GM19043 (cell line): ENCODE results near the gene DOCK1.
"Not testable (repeated sequence)": the region's sequence is repeated elsewhere in the genome, so short reads cannot be mapped to it uniquely, and the experiment has no call there.

ENCODE experiments used
- ATAC-seq: cut with Tn5 transposase; IDR thresholded peaks from one replicate; pipeline ENCODE4 v1.9.1; 2021; ENCODE audit warnings: low read depth; ENCODE audit not compliant: unreplicated experiment

The DOCK1 gene

GRCh38 chr10:127298381-127298780, 393.2 kb downstream of the DOCK1 start:
- no peak for ATAC-seq

- ATAC-seq: not testable (repeated sequence)
Measured at GRCh38 chr10:127299192-127299591, 394.0 kb downstream of the DOCK1 start.

GRCh38 chr10:127299956-127300689, 394.9 kb downstream of the DOCK1 start:
- ATAC-seq: no peak

- ATAC-seq: no peak
Measured at GRCh38 chr10:127300868-127301321, 395.7 kb downstream of the DOCK1 start.

GRCh38 chr10:127302343-127302742, 397.1 kb downstream of the DOCK1 start:
- ATAC-seq: no peak

GRCh38 chr10:127303105-127303504, 397.9 kb downstream of the DOCK1 start:
- ATAC-seq: no peak

- ATAC-seq: no peak
Measured at GRCh38 chr10:127303746-127304145, 398.5 kb downstream of the DOCK1 start.

- no peak for ATAC-seq
Measured at GRCh38 chr10:127306479-127306878, 401.3 kb downstream of the DOCK1 start.

GRCh38 chr10:127307338-127307737, 402.1 kb downstream of the DOCK1 start:
- ATAC-seq: no peak

- no peak for ATAC-seq
Measured at GRCh38 chr10:127308031-127308430, 402.8 kb downstream of the DOCK1 start.

GRCh38 chr10:127309619-127310018, 404.4 kb downstream of the DOCK1 start:
- not testable (repeated sequence) for ATAC-seq

GRCh38 chr10:127310430-127310829, 405.2 kb downstream of the DOCK1 start:
- no peak for ATAC-seq

- no peak for ATAC-seq
Measured at GRCh38 chr10:127310923-127311322, 405.7 kb downstream of the DOCK1 start.

GRCh38 chr10:127313996-127314700, 408.9 kb downstream of the DOCK1 start:
- no peak for ATAC-seq

GRCh38 chr10:127314797-127315196, 409.6 kb downstream of the DOCK1 start:
- no peak for ATAC-seq

- no peak for ATAC-seq
Measured at GRCh38 chr10:127315888-127316287, 410.7 kb downstream of the DOCK1 start.

- no peak for ATAC-seq
Measured at GRCh38 chr10:127318396-127318795, 413.2 kb downstream of the DOCK1 start.

GRCh38 chr10:127319271-127319670, 414.0 kb downstream of the DOCK1 start:
- ATAC-seq: no peak

GRCh38 chr10:127319691-127320090, 414.5 kb downstream of the DOCK1 start:
- no peak for ATAC-seq

- no peak for ATAC-seq
Measured at GRCh38 chr10:127320176-127320575, 414.9 kb downstream of the DOCK1 start.

GRCh38 chr10:127322286-127322685, 417.1 kb downstream of the DOCK1 start:
- ATAC-seq: no peak

GRCh38 chr10:127325506-127325905, 420.3 kb downstream of the DOCK1 start:
- no peak for ATAC-seq
